ENCODE results near the gene AQR. TPM values are rescaled to one million over a fixed set of nuclear protein-coding genes. Genes with fewer than 3 reads are reported as not detected.

AQR gene
- total RNA-seq, 1 experiment from 2014 or later, result 41.4 TPM

DNA sequence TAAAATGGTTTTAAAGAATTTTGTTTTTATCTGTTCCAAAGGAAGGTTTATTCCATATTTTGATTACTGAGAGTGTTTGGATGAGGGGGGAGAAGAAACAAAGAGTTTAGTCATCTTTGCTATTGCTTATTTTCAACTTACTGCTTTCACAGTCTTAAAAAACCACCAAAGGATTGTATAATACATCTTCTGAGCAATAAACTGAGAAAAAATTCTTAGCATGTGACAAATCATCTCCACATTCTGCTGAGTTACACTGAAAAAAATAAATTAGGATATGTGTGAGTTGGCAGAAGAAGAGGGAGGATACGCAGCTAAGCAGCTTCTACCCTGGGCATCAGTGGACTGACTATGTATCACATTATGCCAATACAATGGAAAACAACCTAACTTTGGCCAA lies 151.0 kb downstream of the AQR start:
- POLR2A ChIA-PET, result interaction anchor here (0.7 kb wide), 1 partner anchor 934 kb away, joined by 14 read pairs; no protein-coding TSS in a partner anchor
- no TSS peak for BruUV-seq (replicated peaks)

DNA sequence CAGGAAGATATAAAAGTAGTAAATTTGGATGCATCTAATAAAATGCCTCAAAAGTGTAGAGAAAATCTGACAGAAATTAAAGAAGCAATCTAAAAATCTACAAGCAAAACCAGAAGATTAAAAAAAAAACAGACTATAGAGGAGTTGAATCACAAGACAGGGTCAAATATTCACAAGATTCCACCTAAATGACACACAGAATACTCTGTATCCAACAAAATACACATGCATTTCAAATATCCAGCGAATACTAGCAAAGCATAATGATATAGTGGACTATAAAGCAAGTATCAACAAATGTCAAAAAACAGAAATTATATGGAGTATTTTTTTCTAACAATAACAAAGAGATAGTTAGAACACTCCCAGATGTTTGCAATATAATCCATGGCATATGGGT lies 153.7 kb downstream of the AQR start:
- H3K27ac ChIP-seq (ENCODE audit: low read length), result no peak overlapping the region
- intact Hi-C loops (cut with micrococcal nuclease; ENCODE audit: unreplicated experiment) (no loop called here), in situ Hi-C loops (cut with HindIII; ENCODE audit: low pct_unique_long_range_greater_than_20kb, low sequenced_read_pairs) (no loop called here)
- H3K4me1 ChIP-seq (ENCODE audit: control insufficient read depth, insufficient read depth, low read length), result no peaks in the 10 kb centered on the region
- CTCF ChIA-PET, result no interaction called here
- TF ChIP-seq TCF7L2 (IDR thresholded peaks at IDR 0.05; ENCODE audit: low read depth, low read length) (no peak), POLR2AphosphoS5 (IDR thresholded peaks at IDR 0.05; ENCODE audit: low read depth, low read length) (no peak), SIN3A (IDR thresholded peaks at IDR 0.05; ENCODE audit: borderline replicate concordance, insufficient read depth, low read depth, low read length) (no peak)
- TF ChIP-seq, protein P1, sequence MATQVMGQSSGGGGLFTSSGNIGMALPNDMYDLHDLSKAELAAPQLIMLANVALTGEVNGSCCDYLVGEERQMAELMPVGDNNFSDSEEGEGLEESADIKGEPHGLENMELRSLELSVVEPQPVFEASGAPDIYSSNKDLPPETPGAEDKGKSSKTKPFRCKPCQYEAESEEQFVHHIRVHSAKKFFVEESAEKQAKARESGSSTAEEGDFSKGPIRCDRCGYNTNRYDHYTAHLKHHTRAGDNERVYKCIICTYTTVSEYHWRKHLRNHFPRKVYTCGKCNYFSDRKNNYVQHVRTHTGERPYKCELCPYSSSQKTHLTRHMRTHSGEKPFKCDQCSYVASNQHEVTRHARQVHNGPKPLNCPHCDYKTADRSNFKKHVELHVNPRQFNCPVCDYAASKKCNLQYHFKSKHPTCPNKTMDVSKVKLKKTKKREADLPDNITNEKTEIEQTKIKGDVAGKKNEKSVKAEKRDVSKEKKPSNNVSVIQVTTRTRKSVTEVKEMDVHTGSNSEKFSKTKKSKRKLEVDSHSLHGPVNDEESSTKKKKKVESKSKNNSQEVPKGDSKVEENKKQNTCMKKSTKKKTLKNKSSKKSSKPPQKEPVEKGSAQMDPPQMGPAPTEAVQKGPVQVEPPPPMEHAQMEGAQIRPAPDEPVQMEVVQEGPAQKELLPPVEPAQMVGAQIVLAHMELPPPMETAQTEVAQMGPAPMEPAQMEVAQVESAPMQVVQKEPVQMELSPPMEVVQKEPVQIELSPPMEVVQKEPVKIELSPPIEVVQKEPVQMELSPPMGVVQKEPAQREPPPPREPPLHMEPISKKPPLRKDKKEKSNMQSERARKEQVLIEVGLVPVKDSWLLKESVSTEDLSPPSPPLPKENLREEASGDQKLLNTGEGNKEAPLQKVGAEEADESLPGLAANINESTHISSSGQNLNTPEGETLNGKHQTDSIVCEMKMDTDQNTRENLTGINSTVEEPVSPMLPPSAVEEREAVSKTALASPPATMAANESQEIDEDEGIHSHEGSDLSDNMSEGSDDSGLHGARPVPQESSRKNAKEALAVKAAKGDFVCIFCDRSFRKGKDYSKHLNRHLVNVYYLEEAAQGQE (IDR thresholded peaks at IDR 0.05; ENCODE audit: insufficient read depth in 1 of 2, low read depth in 2 of 2, low read length in 1 of 2), result no peak
- TF ChIP-seq, protein P2, sequence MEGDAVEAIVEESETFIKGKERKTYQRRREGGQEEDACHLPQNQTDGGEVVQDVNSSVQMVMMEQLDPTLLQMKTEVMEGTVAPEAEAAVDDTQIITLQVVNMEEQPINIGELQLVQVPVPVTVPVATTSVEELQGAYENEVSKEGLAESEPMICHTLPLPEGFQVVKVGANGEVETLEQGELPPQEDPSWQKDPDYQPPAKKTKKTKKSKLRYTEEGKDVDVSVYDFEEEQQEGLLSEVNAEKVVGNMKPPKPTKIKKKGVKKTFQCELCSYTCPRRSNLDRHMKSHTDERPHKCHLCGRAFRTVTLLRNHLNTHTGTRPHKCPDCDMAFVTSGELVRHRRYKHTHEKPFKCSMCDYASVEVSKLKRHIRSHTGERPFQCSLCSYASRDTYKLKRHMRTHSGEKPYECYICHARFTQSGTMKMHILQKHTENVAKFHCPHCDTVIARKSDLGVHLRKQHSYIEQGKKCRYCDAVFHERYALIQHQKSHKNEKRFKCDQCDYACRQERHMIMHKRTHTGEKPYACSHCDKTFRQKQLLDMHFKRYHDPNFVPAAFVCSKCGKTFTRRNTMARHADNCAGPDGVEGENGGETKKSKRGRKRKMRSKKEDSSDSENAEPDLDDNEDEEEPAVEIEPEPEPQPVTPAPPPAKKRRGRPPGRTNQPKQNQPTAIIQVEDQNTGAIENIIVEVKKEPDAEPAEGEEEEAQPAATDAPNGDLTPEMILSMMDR (IDR thresholded peaks at IDR 0.05), result no peak
- no peak for ATAC-seq
- H3K27me3 ChIP-seq (ENCODE audit: control insufficient read depth, insufficient read depth, low read length), result no peaks in the 10 kb centered on the region
- no peaks in the 10 kb centered on the region for H3K9me3 ChIP-seq (ENCODE audit: control insufficient read depth, insufficient read depth, low read depth, low read length)
- POLR2A ChIA-PET, result no interaction called here
- DNase-seq (ENCODE audit: low read depth, low spot score), result no peak
- H3K36me3 ChIP-seq (ENCODE audit: control insufficient read depth, insufficient read depth, low read length), result no peaks in the 10 kb centered on the region
- no TSS peak for BruUV-seq (replicated peaks)
- no peak overlapping the region for H3K4me3 ChIP-seq (ENCODE audit: low read depth in 2 of 2, low read length in 2 of 2)

More for the DNA sequence above, 151.0 kb downstream of the AQR start:
- Histone ChIP-seq H3K4me1 (ENCODE audit: control insufficient read depth, insufficient read depth, low read length) (no peaks in the 10 kb centered on the region), H3K4me3 (ENCODE audit: low read depth in 2 of 2, low read length in 2 of 2) (no peak overlapping the region), H3K27me3 (ENCODE audit: control insufficient read depth, insufficient read depth, low read length) (no peaks in the 10 kb centered on the region), H3K36me3 (ENCODE audit: control insufficient read depth, insufficient read depth, low read length) (no peaks in the 10 kb centered on the region), H3K27ac (ENCODE audit: low read length) (no peak overlapping the region), H3K9me3 (ENCODE audit: control insufficient read depth, insufficient read depth, low read depth, low read length) (no peaks in the 10 kb centered on the region)
- CTCF ChIA-PET, result interaction anchor here (0.7 kb wide), 1 partner anchor 737 kb away, joined by 15 read pairs; no protein-coding TSS in a partner anchor
- DNase-seq (ENCODE audit: low read depth, low spot score), result no peak
- in situ Hi-C loops (cut with HindIII; ENCODE audit: low pct_unique_long_range_greater_than_20kb, low sequenced_read_pairs) (no loop called here), intact Hi-C loops (cut with micrococcal nuclease; ENCODE audit: unreplicated experiment) (no loop called here)
- TF ChIP-seq, protein P2 (IDR thresholded peaks at IDR 0.05), result no peak
- TF ChIP-seq TCF7L2 (IDR thresholded peaks at IDR 0.05; ENCODE audit: low read depth, low read length), result no peak
- TF ChIP-seq SIN3A (IDR thresholded peaks at IDR 0.05; ENCODE audit: borderline replicate concordance, insufficient read depth, low read depth, low read length), result no peak
- TF ChIP-seq, protein P1 (IDR thresholded peaks at IDR 0.05; ENCODE audit: insufficient read depth in 1 of 2, low read depth in 2 of 2, low read length in 1 of 2), result no peak
- TF ChIP-seq POLR2AphosphoS5 (IDR thresholded peaks at IDR 0.05; ENCODE audit: low read depth, low read length), result no peak
- no peak for ATAC-seq
